DOHH2 (cell line): Measurements from ENCODE around the gene ELAPOR1.

Experiments
- EZH2phosphoT487 ChIP-seq: fragments of 200-600 bp; sonication (generic); IDR thresholded peaks from 2 replicates; pipeline ENCODE4 v1.6.1; 2017; ENCODE audit warnings: borderline replicate concordance, mild to moderate bottlenecking, antibody characterized with exemption, low read length, moderate library complexity, mixed read lengths
- TF ChIP-seq, protein P1 (sequence below): fragments of 200-600 bp; sonication (generic); IDR thresholded peaks from one replicate; pipeline ENCODE4 v1.5.1; 2014; ENCODE audit warnings: antibody characterized with exemption, mild to moderate bottlenecking, low read depth, low read length; ENCODE audit not compliant: poor library complexity, severe bottlenecking

DNA sequence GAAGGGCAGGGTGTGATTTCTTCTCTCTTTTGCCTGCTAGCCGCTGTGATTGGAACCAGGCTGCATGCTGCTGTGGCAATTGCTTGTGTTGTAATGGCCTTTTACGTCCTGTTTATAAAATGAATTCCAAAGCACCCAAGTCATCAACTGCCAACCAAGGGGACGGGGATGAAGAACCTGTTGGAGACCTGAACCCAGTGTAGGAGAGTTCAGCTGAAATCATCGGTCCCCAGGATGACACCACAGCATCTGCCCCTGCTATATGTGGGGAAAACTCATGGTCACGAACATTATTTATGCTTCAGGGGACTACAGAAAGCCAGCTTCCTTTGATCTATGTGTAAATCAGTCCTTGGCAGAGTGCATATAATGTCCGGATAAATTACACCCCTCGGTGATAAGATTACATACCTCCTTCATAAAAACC is 19.5 kb upstream of the ELAPOR1 start:
- TF ChIP-seq, protein P1, sequence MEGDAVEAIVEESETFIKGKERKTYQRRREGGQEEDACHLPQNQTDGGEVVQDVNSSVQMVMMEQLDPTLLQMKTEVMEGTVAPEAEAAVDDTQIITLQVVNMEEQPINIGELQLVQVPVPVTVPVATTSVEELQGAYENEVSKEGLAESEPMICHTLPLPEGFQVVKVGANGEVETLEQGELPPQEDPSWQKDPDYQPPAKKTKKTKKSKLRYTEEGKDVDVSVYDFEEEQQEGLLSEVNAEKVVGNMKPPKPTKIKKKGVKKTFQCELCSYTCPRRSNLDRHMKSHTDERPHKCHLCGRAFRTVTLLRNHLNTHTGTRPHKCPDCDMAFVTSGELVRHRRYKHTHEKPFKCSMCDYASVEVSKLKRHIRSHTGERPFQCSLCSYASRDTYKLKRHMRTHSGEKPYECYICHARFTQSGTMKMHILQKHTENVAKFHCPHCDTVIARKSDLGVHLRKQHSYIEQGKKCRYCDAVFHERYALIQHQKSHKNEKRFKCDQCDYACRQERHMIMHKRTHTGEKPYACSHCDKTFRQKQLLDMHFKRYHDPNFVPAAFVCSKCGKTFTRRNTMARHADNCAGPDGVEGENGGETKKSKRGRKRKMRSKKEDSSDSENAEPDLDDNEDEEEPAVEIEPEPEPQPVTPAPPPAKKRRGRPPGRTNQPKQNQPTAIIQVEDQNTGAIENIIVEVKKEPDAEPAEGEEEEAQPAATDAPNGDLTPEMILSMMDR: no peak
- TF ChIP-seq EZH2phosphoT487: no peak
